ENCODE data around the gene TMTC2. TPM values are rescaled to one million over a fixed set of nuclear protein-coding genes. Genes with fewer than 3 reads are reported as not detected.

Gene TMTC2
- total RNA-seq, 2 experiments from 2014 or later, result 2.5 to 3.1 TPM

DNA sequence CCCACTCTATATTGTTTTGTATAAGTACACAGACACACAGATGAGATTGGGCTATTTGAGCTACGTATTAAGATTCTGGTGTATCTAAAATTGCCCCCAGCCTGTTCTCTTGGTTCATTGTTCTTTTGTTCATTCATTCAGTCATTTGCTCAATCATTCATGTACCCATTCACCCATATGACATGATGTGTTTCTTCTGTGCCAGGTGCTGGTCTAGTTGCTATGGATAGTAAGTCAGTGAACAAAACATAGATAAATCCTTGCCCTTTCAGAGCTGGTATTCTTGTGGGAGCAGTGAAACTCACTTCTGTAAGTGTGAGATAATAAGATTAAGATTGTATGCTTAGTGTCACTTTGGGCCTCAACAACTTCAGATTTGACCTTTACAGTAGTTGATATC lies 191.3 kb downstream of the TMTC2 start:
- no peaks in the 10 kb centered on the region for H3K9me3 Mint-ChIP-seq
- TF ChIP-seq, protein P1, sequence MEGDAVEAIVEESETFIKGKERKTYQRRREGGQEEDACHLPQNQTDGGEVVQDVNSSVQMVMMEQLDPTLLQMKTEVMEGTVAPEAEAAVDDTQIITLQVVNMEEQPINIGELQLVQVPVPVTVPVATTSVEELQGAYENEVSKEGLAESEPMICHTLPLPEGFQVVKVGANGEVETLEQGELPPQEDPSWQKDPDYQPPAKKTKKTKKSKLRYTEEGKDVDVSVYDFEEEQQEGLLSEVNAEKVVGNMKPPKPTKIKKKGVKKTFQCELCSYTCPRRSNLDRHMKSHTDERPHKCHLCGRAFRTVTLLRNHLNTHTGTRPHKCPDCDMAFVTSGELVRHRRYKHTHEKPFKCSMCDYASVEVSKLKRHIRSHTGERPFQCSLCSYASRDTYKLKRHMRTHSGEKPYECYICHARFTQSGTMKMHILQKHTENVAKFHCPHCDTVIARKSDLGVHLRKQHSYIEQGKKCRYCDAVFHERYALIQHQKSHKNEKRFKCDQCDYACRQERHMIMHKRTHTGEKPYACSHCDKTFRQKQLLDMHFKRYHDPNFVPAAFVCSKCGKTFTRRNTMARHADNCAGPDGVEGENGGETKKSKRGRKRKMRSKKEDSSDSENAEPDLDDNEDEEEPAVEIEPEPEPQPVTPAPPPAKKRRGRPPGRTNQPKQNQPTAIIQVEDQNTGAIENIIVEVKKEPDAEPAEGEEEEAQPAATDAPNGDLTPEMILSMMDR (IDR thresholded peaks at IDR 0.05), result no peak
- peak; percentile 17 for ATAC-seq
- DNase-seq, result no peak
- no peaks in the 10 kb centered on the region for H3K4me1 Mint-ChIP-seq (ENCODE audit: low read depth)
- ChIA-PET POLR2A (no interaction called here), CTCF (no interaction called here)
- H3K36me3 Mint-ChIP-seq (ENCODE audit: low read depth), result no peaks in the 10 kb centered on the region
- no peaks in the 10 kb centered on the region for H3K27me3 Mint-ChIP-seq
- no peak overlapping the region for H3K27ac Mint-ChIP-seq
- intact Hi-C loops (cut with micrococcal nuclease), result no loop called here
- no peak overlapping the region for H3K4me3 Mint-ChIP-seq

DNA sequence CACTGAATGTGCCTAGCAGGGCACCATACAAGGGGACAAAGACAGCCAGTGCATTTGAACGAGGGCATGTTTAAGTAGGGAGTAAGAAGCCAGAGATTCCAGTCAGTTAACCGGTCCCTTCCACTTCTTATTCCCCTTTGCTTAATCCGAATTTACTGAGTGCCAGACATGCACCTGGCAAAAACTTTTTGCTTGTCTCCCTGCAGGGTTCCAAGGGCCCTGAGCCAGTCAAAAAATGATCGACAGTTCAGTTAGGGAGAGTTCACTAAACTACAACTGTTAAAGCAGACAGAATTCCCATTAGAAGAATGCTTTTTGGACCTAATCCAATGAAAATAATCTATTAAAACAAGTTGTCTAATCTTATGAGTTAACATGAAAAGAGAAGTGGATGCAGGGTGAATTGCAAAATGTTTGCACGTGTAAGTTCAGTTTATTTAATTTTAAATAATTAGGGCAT lies 193.8 kb downstream of the TMTC2 start:
- Mint-ChIP-seq H3K9me3 (no peaks in the 10 kb centered on the region), H3K27ac (no peak overlapping the region), H3K36me3 (ENCODE audit: low read depth) (no peaks in the 10 kb centered on the region), H3K4me1 (ENCODE audit: low read depth) (no peaks in the 10 kb centered on the region), H3K27me3 (no peaks in the 10 kb centered on the region), H3K4me3 (no peak overlapping the region)
- POLR2A ChIA-PET, result no interaction called here
- intact Hi-C loops (cut with micrococcal nuclease), result no loop called here
- ATAC-seq (no peak), DNase-seq (no peak)
- CTCF ChIA-PET, result no interaction called here
- TF ChIP-seq, protein P1 (IDR thresholded peaks at IDR 0.05), result no peak

DNA sequence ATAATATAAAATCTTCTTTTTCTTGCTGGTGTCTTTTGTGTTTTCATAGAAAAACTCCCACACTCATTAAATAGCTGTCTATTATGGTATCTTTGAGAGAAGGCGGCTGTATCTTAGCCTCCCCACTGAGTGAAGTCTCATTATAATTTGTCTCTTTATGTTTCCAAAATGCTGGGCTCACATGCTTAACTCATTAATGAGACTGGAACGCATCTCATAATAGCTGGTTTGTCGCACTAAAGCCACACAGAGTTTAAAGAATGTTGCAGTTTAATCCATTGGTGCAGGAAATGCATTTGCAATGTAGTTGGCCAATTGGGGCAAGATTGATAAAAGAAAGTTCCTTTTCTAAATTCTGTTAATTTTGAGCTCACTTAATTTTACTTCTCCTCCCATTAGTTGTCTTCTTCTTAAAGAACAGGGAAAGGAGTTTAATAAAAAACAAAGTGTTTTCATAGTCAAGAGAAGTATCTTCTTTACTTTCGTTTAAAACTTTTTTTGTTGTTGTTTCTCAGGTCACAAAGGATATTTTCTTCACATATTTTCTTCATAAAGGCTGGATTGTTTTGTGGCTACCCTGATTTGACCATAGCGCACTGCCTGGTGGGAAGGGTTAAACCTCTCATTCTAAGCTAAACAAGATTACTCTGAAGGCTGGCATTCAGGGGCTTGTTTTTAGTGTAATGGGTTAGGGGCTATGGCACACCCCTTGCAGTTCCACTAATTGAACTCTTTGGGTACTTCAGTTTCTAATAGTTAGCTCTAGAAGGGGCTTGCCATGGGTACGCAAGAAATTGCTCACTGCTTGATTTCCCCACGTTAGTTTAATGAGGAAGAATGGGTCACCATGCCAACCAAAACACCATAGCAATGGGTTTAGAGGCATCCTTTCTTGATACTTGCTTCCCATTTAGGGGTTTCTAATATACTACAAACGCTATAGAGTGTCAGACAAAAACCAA lies 197.0 kb downstream of the TMTC2 start:
- CTCF ChIA-PET, result no interaction called here
- TF ChIP-seq, protein P1 (IDR thresholded peaks at IDR 0.05), result no peak

DNA sequence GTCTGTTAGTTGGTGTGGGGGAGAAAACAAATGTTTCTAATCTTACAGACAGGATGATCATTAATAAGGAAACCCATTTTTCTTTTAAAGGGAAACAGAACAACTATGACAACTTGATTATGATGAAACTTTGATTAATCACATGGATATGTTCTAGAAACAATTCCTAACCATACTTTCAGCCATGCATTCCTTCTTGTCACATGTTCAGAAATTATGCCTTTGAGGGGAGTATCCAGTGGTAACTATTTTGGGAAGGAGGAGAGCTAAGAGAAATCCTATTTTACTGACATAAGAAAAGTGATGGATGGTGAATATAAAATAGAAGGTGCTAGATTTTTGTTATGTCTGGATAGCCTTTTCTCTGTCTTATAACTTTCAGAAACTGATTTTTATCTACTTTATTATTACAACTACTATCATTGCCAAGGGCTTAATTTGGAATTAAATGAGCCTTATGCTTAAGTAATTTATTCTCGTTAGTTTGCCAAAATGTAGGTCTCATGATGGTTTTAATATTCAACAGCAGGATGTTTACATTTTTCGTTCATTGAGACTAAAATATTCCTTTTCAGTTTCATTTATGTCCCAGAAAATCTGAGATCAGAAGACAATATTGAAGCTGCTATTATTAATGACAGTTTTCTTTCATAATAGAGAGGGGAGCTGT lies 200.1 kb downstream of the TMTC2 start:
- TF ChIP-seq, protein P1 (IDR thresholded peaks at IDR 0.05), result no peak
- no peaks in the 10 kb centered on the region for H3K27me3 Mint-ChIP-seq
- DNase-seq (no peak), ATAC-seq (no peak)
- no peak overlapping the region for H3K4me3 Mint-ChIP-seq
- H3K27ac Mint-ChIP-seq, result no peak overlapping the region
- intact Hi-C loops (cut with micrococcal nuclease), result no loop called here
- POLR2A ChIA-PET, result no interaction called here
- CTCF ChIA-PET, result interaction anchor here (1.8 kb wide), 1 partner anchor 10 kb away, joined by 5 read pairs; no protein-coding TSS in a partner anchor
- H3K9me3 Mint-ChIP-seq, result no peaks in the 10 kb centered on the region
- no peaks in the 10 kb centered on the region for H3K36me3 Mint-ChIP-seq (ENCODE audit: low read depth)
- H3K4me1 Mint-ChIP-seq (ENCODE audit: low read depth), result no peaks in the 10 kb centered on the region

More for the DNA sequence above, 197.0 kb downstream of the TMTC2 start:
- no peak overlapping the region for H3K4me3 Mint-ChIP-seq
- POLR2A ChIA-PET, result no interaction called here
- no peaks in the 10 kb centered on the region for H3K4me1 Mint-ChIP-seq (ENCODE audit: low read depth)
- ATAC-seq, result no peak
- DNase-seq, result no peak
- no peaks in the 10 kb centered on the region for H3K27me3 Mint-ChIP-seq
- no peaks in the 10 kb centered on the region for H3K36me3 Mint-ChIP-seq (ENCODE audit: low read depth)
- H3K9me3 Mint-ChIP-seq, result no peaks in the 10 kb centered on the region
- intact Hi-C loops (cut with micrococcal nuclease), result no loop called here
- H3K27ac Mint-ChIP-seq, result no peak overlapping the region

DNA sequence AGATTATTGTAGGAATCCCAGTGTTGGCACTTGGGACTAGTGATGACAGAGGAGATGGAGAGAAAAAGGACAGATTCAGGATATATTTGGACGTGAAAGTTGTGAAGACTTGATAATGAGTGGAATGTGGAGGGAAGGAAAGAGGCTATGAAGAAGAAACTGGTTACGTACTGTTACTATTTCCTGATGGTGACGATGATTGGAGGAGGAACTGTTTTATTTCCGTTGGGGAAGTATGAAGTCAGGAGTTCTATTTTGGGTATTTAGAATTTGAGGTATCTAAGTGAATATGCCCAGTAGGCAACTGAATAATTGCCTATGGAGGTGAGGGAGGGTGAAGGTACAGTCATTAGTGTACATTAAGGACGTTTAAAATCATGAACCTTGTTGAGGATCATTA lies 207.2 kb downstream of the TMTC2 start:
- Mint-ChIP-seq H3K36me3 (ENCODE audit: low read depth) (no peaks in the 10 kb centered on the region), H3K4me3 (no peak overlapping the region), H3K4me1 (ENCODE audit: low read depth) (no peaks in the 10 kb centered on the region), H3K27me3 (no peaks in the 10 kb centered on the region), H3K27ac (no peak overlapping the region), H3K9me3 (no peaks in the 10 kb centered on the region)
- DNase-seq, result no peak
- ChIA-PET CTCF (no interaction called here), POLR2A (no interaction called here)
- TF ChIP-seq, protein P1 (IDR thresholded peaks at IDR 0.05), result no peak
- no peak for ATAC-seq
- intact Hi-C loops (cut with micrococcal nuclease), result no loop called here

Data from activated CD8-positive, alpha-beta T cell treated with anti-CD3 and anti-CD28 coated beads for 36 hours (primary cell).